GM18505 (cell line): ENCODE data around the gene AK1.

Experiments
- ATAC-seq: cut with Tn5 transposase; IDR thresholded peaks from one replicate; pipeline ENCODE4 v1.9.1; 2021; ENCODE audit not compliant: unreplicated experiment
- POLR2A ChIP-seq: IDR thresholded peaks from 4 replicates; pipeline ENCODE4 v1.6.1; 2011; ENCODE audit warnings: borderline replicate concordance; ENCODE audit not compliant: insufficient read depth, insufficient read length; ENCODE audit errors: extremely low read depth

Gene AK1

GRCh38 chr9:127916720-127917581, 39.5 kb upstream of the AK1 start, which contains the start of gene ST6GALNAC4:
Gene ST6GALNAC4, minus strand, starts transcription at chr9:127917041. Its CDS starts 622 bp downstream, at chr9:127916419.
- peak; percentile 76 for TF ChIP-seq POLR2A

GRCh38 chr9:127915801-127916719, 38.6 kb upstream of the AK1 start:
- peak; percentile 60 for TF ChIP-seq POLR2A
- ATAC-seq: peak; percentile 24

More at GRCh38 chr9:127916720-127917581, 39.5 kb upstream of the AK1 start, which contains the start of gene ST6GALNAC4:
- ATAC-seq: peak; percentile 68

- TF ChIP-seq POLR2A: no peak
- ATAC-seq: no peak
Observed at GRCh38 chr9:127915325-127915752, 37.9 kb upstream of the AK1 start.

GRCh38 chr9:127913682-127914081, 36.2 kb upstream of the AK1 start:
- no peak for TF ChIP-seq POLR2A
- no peak for ATAC-seq

GRCh38 chr9:127912882-127913281, 35.4 kb upstream of the AK1 start:
- no peak for ATAC-seq
- no peak for TF ChIP-seq POLR2A

- TF ChIP-seq POLR2A: no peak
- no peak for ATAC-seq
Observed at GRCh38 chr9:127912296-127912695, 34.8 kb upstream of the AK1 start.

GRCh38 chr9:127910613-127911205, 33.2 kb upstream of the AK1 start:
- no peak for ATAC-seq
- TF ChIP-seq POLR2A: no peak

GRCh38 chr9:127909839-127910273, 32.4 kb upstream of the AK1 start:
- no peak for TF ChIP-seq POLR2A
- no peak for ATAC-seq

GRCh38 chr9:127908660-127908926, 31.1 kb upstream of the AK1 start:
- TF ChIP-seq POLR2A: no peak
- ATAC-seq: no peak

- TF ChIP-seq POLR2A: no peak
- ATAC-seq: no peak
Observed at GRCh38 chr9:127907867-127908659, 30.6 kb upstream of the AK1 start.

- ATAC-seq: no peak
- TF ChIP-seq POLR2A: no peak
Observed at GRCh38 chr9:127905788-127906191, 28.3 kb upstream of the AK1 start.

- no peak for TF ChIP-seq POLR2A
- ATAC-seq: no peak
Observed at GRCh38 chr9:127905004-127905728, 27.7 kb upstream of the AK1 start.
